ENCODE measurements around the gene ATP5F1D.
A peak's percentile ranks its signal among the peaks of the same experiment; 100 is the strongest.

ATP5F1D gene

GRCh38 chr19:1213391-1214286 lies 27.9 kb upstream of the ATP5F1D start:
- Histone ChIP-seq H3K4me3 (ENCODE audit: low read depth, low read length) (no peak overlapping the region), H3K4me1 (peaks cover 17% of the 10 kb centered on the region), H3K9me3 (ENCODE audit: control insufficient read depth, low read length) (no peaks in the 10 kb centered on the region), H3K27ac (peak overlapping the region; percentile 88), H3K27me3 (ENCODE audit: control insufficient read depth, insufficient read depth, low read length) (no peaks in the 10 kb centered on the region), H2AFZ (no peak overlapping the region), H3K4me2 (ENCODE audit: low read length) (peak overlapping the region; percentile 42), H3K79me2 (peaks cover 81% of the 10 kb centered on the region), H3K36me3 (ENCODE audit: control insufficient read depth, insufficient read depth, low read length) (no peaks in the 10 kb centered on the region), H3K9ac (no peak overlapping the region)
- TF ChIP-seq, protein P1, sequence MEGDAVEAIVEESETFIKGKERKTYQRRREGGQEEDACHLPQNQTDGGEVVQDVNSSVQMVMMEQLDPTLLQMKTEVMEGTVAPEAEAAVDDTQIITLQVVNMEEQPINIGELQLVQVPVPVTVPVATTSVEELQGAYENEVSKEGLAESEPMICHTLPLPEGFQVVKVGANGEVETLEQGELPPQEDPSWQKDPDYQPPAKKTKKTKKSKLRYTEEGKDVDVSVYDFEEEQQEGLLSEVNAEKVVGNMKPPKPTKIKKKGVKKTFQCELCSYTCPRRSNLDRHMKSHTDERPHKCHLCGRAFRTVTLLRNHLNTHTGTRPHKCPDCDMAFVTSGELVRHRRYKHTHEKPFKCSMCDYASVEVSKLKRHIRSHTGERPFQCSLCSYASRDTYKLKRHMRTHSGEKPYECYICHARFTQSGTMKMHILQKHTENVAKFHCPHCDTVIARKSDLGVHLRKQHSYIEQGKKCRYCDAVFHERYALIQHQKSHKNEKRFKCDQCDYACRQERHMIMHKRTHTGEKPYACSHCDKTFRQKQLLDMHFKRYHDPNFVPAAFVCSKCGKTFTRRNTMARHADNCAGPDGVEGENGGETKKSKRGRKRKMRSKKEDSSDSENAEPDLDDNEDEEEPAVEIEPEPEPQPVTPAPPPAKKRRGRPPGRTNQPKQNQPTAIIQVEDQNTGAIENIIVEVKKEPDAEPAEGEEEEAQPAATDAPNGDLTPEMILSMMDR (IDR thresholded peaks at IDR 0.05), result no peak

DNA sequence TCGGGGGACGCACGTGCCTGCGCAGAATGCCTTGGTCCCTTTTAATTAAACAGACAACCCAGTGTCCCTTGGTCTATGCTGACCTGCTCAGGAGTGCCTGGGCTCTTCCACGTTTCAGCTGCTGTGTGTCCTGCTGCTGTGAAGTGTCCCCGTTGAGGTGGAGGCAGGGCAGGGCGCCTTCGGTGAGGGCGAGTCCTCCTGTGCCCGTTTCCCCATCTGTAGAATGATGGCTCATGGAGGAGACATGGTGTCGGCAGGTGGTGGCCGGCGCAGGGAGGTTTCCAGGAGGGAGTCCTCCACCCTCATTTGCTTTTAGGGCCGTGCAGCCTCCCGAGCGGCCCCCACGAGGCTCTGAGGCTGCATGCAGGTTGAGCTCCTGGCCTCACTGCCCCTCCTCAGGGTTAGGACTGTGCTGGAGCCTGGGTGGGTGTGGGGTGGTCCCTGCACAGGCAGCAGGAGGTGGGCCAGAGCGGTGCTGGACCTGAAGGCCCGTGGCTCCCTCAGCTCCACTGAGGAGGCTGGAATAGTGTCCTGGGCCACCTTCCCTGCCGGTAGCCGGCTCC lies 27.2 kb upstream of the ATP5F1D start:
- TF ChIP-seq, protein P1 (IDR thresholded peaks at IDR 0.05), result no peak
- Histone ChIP-seq H3K27me3 (ENCODE audit: control insufficient read depth, insufficient read depth, low read length) (no peaks in the 10 kb centered on the region), H3K79me2 (peaks cover 79% of the 10 kb centered on the region), H2AFZ (no peak overlapping the region), H3K4me2 (ENCODE audit: low read length) (peak overlapping the region; percentile 42), H3K36me3 (ENCODE audit: control insufficient read depth, insufficient read depth, low read length) (no peaks in the 10 kb centered on the region), H3K27ac (peak overlapping the region; percentile 88), H3K4me3 (ENCODE audit: low read depth, low read length) (no peak overlapping the region), H3K9me3 (ENCODE audit: control insufficient read depth, low read length) (no peaks in the 10 kb centered on the region), H3K9ac (no peak overlapping the region), H3K4me1 (peaks cover 17% of the 10 kb centered on the region)

DNA sequence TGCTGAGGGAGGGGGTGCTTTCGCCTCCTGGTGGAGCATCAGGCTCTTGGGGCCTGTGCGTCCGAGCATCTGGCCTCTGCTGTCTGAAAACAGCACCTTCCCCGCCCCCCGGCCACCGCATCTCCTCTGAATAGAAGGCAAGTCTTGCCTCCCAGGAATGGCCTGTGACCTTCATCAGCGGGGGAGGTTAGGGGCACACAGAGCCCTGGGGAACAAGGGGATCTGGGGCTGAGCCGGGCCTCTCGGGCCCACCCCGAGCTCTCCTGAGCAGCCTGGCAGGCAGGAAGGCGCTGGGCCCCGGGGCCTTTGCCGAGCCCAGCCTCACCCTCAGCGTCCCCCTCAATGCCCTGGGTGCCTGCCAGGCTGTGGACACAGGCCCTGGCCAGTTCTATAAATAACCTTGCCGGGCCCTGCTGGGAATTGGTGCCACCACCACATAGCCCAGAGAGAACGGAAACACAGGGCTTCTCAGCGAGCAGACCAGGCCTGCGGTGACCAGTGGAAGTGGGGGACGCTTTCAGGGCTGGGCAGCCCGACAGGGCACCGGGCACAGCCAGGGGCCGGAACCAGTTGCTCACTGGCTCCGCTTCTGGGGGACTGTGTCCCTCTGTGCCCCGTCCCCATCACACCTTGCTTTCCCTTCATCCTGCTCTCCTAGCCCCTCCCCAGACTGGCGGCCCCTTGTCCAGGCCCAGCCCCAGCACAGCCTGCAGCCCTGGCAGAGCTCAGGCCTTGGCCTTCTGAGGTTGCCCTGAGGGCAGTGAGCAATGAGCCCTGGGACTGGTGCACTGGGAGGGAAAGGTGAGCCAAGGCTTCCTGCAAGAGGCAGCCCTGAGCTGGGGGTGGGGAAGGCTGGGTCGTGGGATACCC lies 26.5 kb upstream of the ATP5F1D start:
- H3K79me2 ChIP-seq, result peaks cover 77% of the 10 kb centered on the region
- H2AFZ ChIP-seq, result peak overlapping the region; percentile 60
- peak overlapping the region; percentile 31 for H3K4me3 ChIP-seq (ENCODE audit: low read depth, low read length)
- H3K4me1 ChIP-seq, result peaks cover 17% of the 10 kb centered on the region
- H3K27me3 ChIP-seq (ENCODE audit: control insufficient read depth, insufficient read depth, low read length), result no peaks in the 10 kb centered on the region
- TF ChIP-seq, protein P1 (IDR thresholded peaks at IDR 0.05), result no peak
- peak overlapping the region; percentile 42 for H3K4me2 ChIP-seq (ENCODE audit: low read length)
- no peaks in the 10 kb centered on the region for H3K36me3 ChIP-seq (ENCODE audit: control insufficient read depth, insufficient read depth, low read length)
- H3K9me3 ChIP-seq (ENCODE audit: control insufficient read depth, low read length), result no peaks in the 10 kb centered on the region
- H3K9ac ChIP-seq, result peak overlapping the region; percentile 46
- H3K27ac ChIP-seq, result peak overlapping the region; percentile 88

DNA sequence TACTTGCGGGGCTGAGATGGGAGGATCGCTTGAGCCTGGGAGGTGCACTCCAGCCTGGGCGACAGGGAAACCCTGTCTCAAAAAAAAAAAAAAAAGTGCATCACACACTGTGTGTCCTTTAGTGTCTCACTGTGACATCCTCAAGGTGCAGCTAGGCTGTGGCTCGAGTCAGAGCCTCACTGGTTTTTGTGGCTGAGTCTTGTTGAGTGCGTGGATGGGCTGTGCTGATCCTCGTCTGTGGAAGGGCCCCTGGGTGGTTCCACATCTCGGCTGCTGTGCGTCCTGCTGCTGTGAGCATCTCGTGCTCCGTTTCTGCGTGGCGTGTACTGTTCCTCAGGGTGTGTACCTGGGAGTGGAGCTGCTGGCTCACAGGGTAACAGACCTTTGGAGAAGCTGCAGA lies 24.8 kb upstream of the ATP5F1D start:
- no peak overlapping the region for H3K4me3 ChIP-seq (ENCODE audit: low read depth, low read length)
- no peaks in the 10 kb centered on the region for H3K27me3 ChIP-seq (ENCODE audit: control insufficient read depth, insufficient read depth, low read length)
- TF ChIP-seq, protein P1 (IDR thresholded peaks at IDR 0.05), result no peak
- no peak overlapping the region for H3K4me2 ChIP-seq (ENCODE audit: low read length)
- no peak overlapping the region for H3K9ac ChIP-seq
- no peak overlapping the region for H3K27ac ChIP-seq
- peaks cover 17% of the 10 kb centered on the region for H3K4me1 ChIP-seq
- no peaks in the 10 kb centered on the region for H3K36me3 ChIP-seq (ENCODE audit: control insufficient read depth, insufficient read depth, low read length)
- H2AFZ ChIP-seq, result no peak overlapping the region
- H3K9me3 ChIP-seq (ENCODE audit: control insufficient read depth, low read length), result no peaks in the 10 kb centered on the region
- peaks cover 77% of the 10 kb centered on the region for H3K79me2 ChIP-seq
